Liver (tissue), 3 donors: Measurements from ENCODE around the gene P2RY14.

ENCODE experiments used
- JUND ChIP-seq, 2 donors: IDR thresholded peaks; 2 replicates each; pipeline ENCODE4 v1.6.1; 2016; ENCODE audit warnings: antibody characterized with exemption in 2 of 2
- TF ChIP-seq, protein P1 (sequence below): fragments of 150-350 bp; IDR thresholded peaks from 2 replicates; pipeline ENCODE4 v1.5.1; 2017; ENCODE audit warnings: improper control_type of control experiment, low read depth, low read length; ENCODE audit not compliant: missing input control
- donor health status: healthy.
- donor health status: healthy.

DNA sequence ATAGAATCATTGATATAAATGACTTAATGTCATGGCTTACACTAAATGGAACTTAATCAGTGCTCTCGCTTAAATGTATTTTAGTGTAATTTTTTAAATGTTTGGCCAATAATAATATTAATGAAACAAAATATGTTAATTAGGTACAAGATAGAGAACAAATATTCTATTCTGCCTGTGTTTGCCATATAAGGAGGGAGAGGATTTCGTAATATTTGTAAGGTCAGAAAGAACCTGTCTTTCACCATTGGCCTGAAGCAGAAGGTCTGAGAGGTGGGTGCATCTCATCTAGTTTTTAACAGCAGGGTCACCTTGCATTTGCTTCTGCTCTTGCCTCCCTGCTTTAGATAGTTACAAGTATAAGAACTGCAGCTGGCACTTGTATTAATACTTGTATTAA lies 35.8 kb upstream of the P2RY14 start:
- no peak for TF ChIP-seq JUND (IDR thresholded peaks at IDR 0.05)
- TF ChIP-seq, protein P1, sequence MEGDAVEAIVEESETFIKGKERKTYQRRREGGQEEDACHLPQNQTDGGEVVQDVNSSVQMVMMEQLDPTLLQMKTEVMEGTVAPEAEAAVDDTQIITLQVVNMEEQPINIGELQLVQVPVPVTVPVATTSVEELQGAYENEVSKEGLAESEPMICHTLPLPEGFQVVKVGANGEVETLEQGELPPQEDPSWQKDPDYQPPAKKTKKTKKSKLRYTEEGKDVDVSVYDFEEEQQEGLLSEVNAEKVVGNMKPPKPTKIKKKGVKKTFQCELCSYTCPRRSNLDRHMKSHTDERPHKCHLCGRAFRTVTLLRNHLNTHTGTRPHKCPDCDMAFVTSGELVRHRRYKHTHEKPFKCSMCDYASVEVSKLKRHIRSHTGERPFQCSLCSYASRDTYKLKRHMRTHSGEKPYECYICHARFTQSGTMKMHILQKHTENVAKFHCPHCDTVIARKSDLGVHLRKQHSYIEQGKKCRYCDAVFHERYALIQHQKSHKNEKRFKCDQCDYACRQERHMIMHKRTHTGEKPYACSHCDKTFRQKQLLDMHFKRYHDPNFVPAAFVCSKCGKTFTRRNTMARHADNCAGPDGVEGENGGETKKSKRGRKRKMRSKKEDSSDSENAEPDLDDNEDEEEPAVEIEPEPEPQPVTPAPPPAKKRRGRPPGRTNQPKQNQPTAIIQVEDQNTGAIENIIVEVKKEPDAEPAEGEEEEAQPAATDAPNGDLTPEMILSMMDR = no peak
